ENCODE data around the gene PRND. TPM values are rescaled to one million over a fixed set of nuclear protein-coding genes. Genes with fewer than 3 reads are reported as not detected.

PRND gene
- total and polyA plus RNA-seq, 2 of the 4 experiments (the other 2 are of a cell fraction) = not detected

DNA sequence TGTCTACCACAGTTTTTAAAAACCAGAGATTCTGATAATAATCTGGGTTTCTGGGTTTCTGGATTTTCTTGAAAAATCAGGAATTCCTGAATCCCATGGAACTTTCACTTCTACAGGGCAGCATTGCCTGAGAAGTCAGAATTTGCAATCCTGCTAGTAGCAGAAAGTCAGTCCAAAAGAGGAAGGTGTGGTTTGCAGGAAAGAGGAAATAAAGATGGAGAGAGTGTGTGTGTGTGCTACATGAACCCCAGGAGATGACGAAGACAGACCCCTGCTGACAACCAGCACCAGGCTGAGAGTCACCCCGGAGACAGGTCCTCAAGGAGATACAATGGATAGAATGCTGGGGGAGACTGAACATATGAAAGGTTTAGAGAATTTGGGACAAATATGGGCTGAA is 44.9 kb downstream of the PRND start:
- no peak overlapping the region for H3K14ac ChIP-seq (replicated peaks; ENCODE audit: low read depth, low read length)
- ATAC-seq (ENCODE audit: low read depth) (no peak), DNase-seq (no peak)
- H2AK5ac ChIP-seq (ENCODE audit: low read depth, low read length) = no peak overlapping the region
- in situ Hi-C loops (cut with MboI; ENCODE audit: low sequenced_read_pairs) (no loop called here), intact Hi-C loops (cut with micrococcal nuclease) (no loop called here), dilution Hi-C loops (cut with HindIII; ENCODE audit: low sequenced_read_pairs, unreplicated experiment) (no loop called here)
- no peak overlapping the region for H3K56ac ChIP-seq (ENCODE audit: extremely low read depth, insufficient read depth, low read length)
- ChIA-PET CTCF (no interaction called here), POLR2A (ENCODE audit: unreplicated experiment) (no interaction called here)
- no peak overlapping the region for H4K5ac ChIP-seq (ENCODE audit: low read depth, low read length)
- no peak overlapping the region for H4K91ac ChIP-seq (ENCODE audit: insufficient read depth, low read depth, low read length)
- 50% methylated on average over 1 of the region's 2 CpGs; no CpG with 5 or more reads in 1 of the 2 experiments for WGBS, 2 experiments (ENCODE audit: extremely low coverage in 2 of 2, insufficient read length in 1 of 2)
- no peak overlapping the region for H2BK20ac ChIP-seq (ENCODE audit: low read depth, low read length)
- H3K9me1 ChIP-seq (ENCODE audit: insufficient read depth, low read length) = no peaks in the 10 kb centered on the region
- no peak overlapping the region for H4K8ac ChIP-seq (ENCODE audit: low read depth in 2 of 2, low read length in 2 of 2)
- H2AFZ ChIP-seq (replicated peaks; ENCODE audit: low read length, poor library complexity) = no peak overlapping the region
- no peak overlapping the region for H3K4ac ChIP-seq (ENCODE audit: low read depth, low read length)
- no peaks in the 10 kb centered on the region for H4K20me1 ChIP-seq (ENCODE audit: insufficient read depth, low read length)
- H3K79me1 ChIP-seq (ENCODE audit: low read depth in 1 of 2, low read length in 2 of 2) = no peaks in the 10 kb centered on the region
- no peak for TF ChIP-seq SMC3 (IDR thresholded peaks at IDR 0.05; ENCODE audit: low read depth, low read length)
- TF ChIP-seq FOS (IDR thresholded peaks at IDR 0.05; ENCODE audit: low read depth, low read length) = no peak
- no peak for TF ChIP-seq BHLHE40 (IDR thresholded peaks at IDR 0.05; ENCODE audit: low read depth, low read length)
- TF ChIP-seq, protein P1, sequence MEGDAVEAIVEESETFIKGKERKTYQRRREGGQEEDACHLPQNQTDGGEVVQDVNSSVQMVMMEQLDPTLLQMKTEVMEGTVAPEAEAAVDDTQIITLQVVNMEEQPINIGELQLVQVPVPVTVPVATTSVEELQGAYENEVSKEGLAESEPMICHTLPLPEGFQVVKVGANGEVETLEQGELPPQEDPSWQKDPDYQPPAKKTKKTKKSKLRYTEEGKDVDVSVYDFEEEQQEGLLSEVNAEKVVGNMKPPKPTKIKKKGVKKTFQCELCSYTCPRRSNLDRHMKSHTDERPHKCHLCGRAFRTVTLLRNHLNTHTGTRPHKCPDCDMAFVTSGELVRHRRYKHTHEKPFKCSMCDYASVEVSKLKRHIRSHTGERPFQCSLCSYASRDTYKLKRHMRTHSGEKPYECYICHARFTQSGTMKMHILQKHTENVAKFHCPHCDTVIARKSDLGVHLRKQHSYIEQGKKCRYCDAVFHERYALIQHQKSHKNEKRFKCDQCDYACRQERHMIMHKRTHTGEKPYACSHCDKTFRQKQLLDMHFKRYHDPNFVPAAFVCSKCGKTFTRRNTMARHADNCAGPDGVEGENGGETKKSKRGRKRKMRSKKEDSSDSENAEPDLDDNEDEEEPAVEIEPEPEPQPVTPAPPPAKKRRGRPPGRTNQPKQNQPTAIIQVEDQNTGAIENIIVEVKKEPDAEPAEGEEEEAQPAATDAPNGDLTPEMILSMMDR (conservative IDR thresholded peaks at IDR 0.05; ENCODE audit: low read depth, low read length) = no peak
- TF ChIP-seq, protein P2, sequence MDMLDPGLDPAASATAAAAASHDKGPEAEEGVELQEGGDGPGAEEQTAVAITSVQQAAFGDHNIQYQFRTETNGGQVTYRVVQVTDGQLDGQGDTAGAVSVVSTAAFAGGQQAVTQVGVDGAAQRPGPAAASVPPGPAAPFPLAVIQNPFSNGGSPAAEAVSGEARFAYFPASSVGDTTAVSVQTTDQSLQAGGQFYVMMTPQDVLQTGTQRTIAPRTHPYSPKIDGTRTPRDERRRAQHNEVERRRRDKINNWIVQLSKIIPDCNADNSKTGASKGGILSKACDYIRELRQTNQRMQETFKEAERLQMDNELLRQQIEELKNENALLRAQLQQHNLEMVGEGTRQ (IDR thresholded peaks at IDR 0.05; ENCODE audit: low read depth, low read length) = no peak
- TF ChIP-seq RFX5 (IDR thresholded peaks at IDR 0.05; ENCODE audit: low read depth, low read length) = no peak
- TF ChIP-seq MAZ (IDR thresholded peaks at IDR 0.05; ENCODE audit: borderline replicate concordance, low read depth, low read length) = no peak
- no peak for TF ChIP-seq RAD21 (IDR thresholded peaks at IDR 0.05; ENCODE audit: low read length)
- no peak for TF ChIP-seq MXI1 (IDR thresholded peaks at IDR 0.05; ENCODE audit: borderline replicate concordance, low read depth, low read length)
- TF ChIP-seq RCOR1 (IDR thresholded peaks at IDR 0.05; ENCODE audit: insufficient replicate concordance, low read length) = no peak
- TF ChIP-seq CHD1 (IDR thresholded peaks at IDR 0.05; ENCODE audit: low read depth, low read length) = no peak
- no peak for TF ChIP-seq MAFK (IDR thresholded peaks at IDR 0.05; ENCODE audit: low read depth, low read length)
- no peak for TF ChIP-seq CEBPB (IDR thresholded peaks at IDR 0.05; ENCODE audit: low read depth, low read length)
- no peak for TF ChIP-seq NFE2L2 (IDR thresholded peaks at IDR 0.05; ENCODE audit: low read depth, low read length)
- TF ChIP-seq POLR2A (IDR thresholded peaks at IDR 0.05; ENCODE audit: low read depth, low read length) = no peak
- TF ChIP-seq, protein P3, sequence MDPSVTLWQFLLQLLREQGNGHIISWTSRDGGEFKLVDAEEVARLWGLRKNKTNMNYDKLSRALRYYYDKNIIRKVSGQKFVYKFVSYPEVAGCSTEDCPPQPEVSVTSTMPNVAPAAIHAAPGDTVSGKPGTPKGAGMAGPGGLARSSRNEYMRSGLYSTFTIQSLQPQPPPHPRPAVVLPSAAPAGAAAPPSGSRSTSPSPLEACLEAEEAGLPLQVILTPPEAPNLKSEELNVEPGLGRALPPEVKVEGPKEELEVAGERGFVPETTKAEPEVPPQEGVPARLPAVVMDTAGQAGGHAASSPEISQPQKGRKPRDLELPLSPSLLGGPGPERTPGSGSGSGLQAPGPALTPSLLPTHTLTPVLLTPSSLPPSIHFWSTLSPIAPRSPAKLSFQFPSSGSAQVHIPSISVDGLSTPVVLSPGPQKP (IDR thresholded peaks at IDR 0.05; ENCODE audit: borderline replicate concordance, low read depth, low read length) = no peak
- H3K36me3 ChIP-seq (ENCODE audit: control insufficient read depth, insufficient read depth, low read length) = no peaks in the 10 kb centered on the region
- H3K4me1 ChIP-seq (ENCODE audit: control insufficient read depth, insufficient read depth, low read length) = no peaks in the 10 kb centered on the region
- no peak overlapping the region for H3K4me3 ChIP-seq (ENCODE audit: insufficient read depth, low read depth, low read length)
- no peak overlapping the region for H3K23ac ChIP-seq (ENCODE audit: low read depth, low read length)
- no peak overlapping the region for H2AK9ac ChIP-seq (replicated peaks; ENCODE audit: low read depth, low read length, poor library complexity)
- H3K9me3 ChIP-seq (ENCODE audit: control insufficient read depth, insufficient read depth, low read length) = peaks cover 4% of the 10 kb centered on the region
- no peak overlapping the region for H3K4me2 ChIP-seq (ENCODE audit: low read depth, low read length)
- no peak overlapping the region for H2BK5ac ChIP-seq (ENCODE audit: low read depth, low read length, poor library complexity, severe bottlenecking)
- H3K18ac ChIP-seq (ENCODE audit: low read depth, low read length) = no peak overlapping the region
- no peaks in the 10 kb centered on the region; the same call in 1 of the 2 replicates for H3K27me3 ChIP-seq (ENCODE audit: control insufficient read depth, insufficient read depth, low read length)
- H3K9ac ChIP-seq (ENCODE audit: low read depth, low read length) = no peak overlapping the region
- no peak overlapping the region for H2BK15ac ChIP-seq (ENCODE audit: low read depth, low read length)
- no peak overlapping the region for H3K27ac ChIP-seq (ENCODE audit: insufficient read depth, low read length)
- H2BK120ac ChIP-seq (ENCODE audit: low read depth, low read length) = no peak overlapping the region
- no TSS peak for BruUV-seq (replicated peaks)

All from IMR-90 (cell line).